ENCODE measurements around the gene GALNT6.
"Not testable (repeated sequence)": the region's sequence is repeated elsewhere in the genome, so short reads cannot be mapped to it uniquely, and the experiment has no call there.

The GALNT6 gene

GRCh38 chr12:51321882-51322281 is 69.3 kb downstream of the GALNT6 start:
- no peak for DNase-seq (ENCODE audit: low read depth)

GRCh38 chr12:51320695-51321320 is 70.4 kb downstream of the GALNT6 start:
- no peak for DNase-seq (ENCODE audit: low read depth)

- no peak for DNase-seq (ENCODE audit: low read depth)
These were observed 70.9 kb downstream of the GALNT6 start for GRCh38 chr12:51320311-51320694.

- no peak for DNase-seq (ENCODE audit: low read depth)
These were observed 72.2 kb downstream of the GALNT6 start for GRCh38 chr12:51318846-51319599.

- not testable (repeated sequence) for DNase-seq (ENCODE audit: low read depth)
These were observed 73.0 kb downstream of the GALNT6 start for GRCh38 chr12:51318057-51318806.

- DNase-seq (ENCODE audit: low read depth) = no peak
These were observed 79.8 kb downstream of the GALNT6 start for GRCh38 chr12:51311389-51311788.

GRCh38 chr12:51307655-51308593 is 83.3 kb downstream of the GALNT6 start:
- DNase-seq (ENCODE audit: low read depth) = no peak

GRCh38 chr12:51306507-51306906 is 84.7 kb downstream of the GALNT6 start:
- no peak for DNase-seq (ENCODE audit: low read depth)
